K562 (cell line): ENCODE results near the gene HMCES. TPM values are rescaled to one million over a fixed set of nuclear protein-coding genes. Genes with fewer than 3 reads are reported as not detected.

ENCODE experiments used
- ATAC-seq: fragments of 200-7000 bp; cut with Tn5 transposase; 3 replicates; pipeline ENCODE4 v1.9.1; 2020; ENCODE audit warnings: moderate library complexity
- BruUV-seq: library from RNA; stranded (reverse); fragments of 400-500 nt; replicated peaks from 2 replicates; lab custom pipeline; 2021; lab: Mats Ljungman, UMichigan
- CTCF ChIA-PET: fragments of 300-600 bp; formaldehyde crosslinking; extraction: SDS; loops from one replicate; lab custom pipeline; 2021; ENCODE audit warnings: low intra/inter-chr PET ratio; lab: Yijun Ruan, JAX
- POLR2A ChIA-PET: fragments of 300-600, 350-650 bp; sonication (Branson Sonifier 250); formaldehyde crosslinking; extraction: SDS; loops from one replicate; lab custom pipeline; 2021; ENCODE audit warnings: antibody characterized with exemption, inconsistent platforms; lab: Yijun Ruan, JAX
- DNase-seq, 4 experiments: peaks; one replicate each; pipeline versions ENCODE4 v3.0.0 to v3.0.0-alpha.2; 2011 to 2018; ENCODE audit warnings: low spot score in 3 of 4, mixed read lengths in 3 of 4; ENCODE audit errors: extremely low read depth in 1 of 4
- FAIRE-seq: peaks from 2 replicates; lab custom pipeline; 2011; peaks lifted over from hg19 to GRCh38; lab: Jason Lieb, UNC
- H2AFZ ChIP-seq: 2 replicates; pipeline ENCODE4 v1.6.0; 2011; ENCODE audit warnings: low read depth, low read length, control low read depth, inconsistent platforms
- H3K27ac ChIP-seq: fragments of 200-600 bp; 3 replicates; pipeline ENCODE4 v1.8.0; 2011; ENCODE audit warnings: low read depth, mild to moderate bottlenecking, control low read depth, inconsistent platforms, low read length, moderate library complexity, mixed read lengths; ENCODE audit errors: extremely low read depth
- H3K27me3 ChIP-seq, 2 experiments: fragments of 300-600 bp in 1 of 2; 2 replicates in 1 of 2; 3 replicates in 1 of 2; pipeline versions ENCODE4 v1.6.0 to v1.8.0; 2011; ENCODE audit warnings: inconsistent platforms in 2 of 2, low read length in 2 of 2, mild to moderate bottlenecking in 1 of 2, mixed read lengths in 1 of 2, moderate library complexity in 1 of 2; ENCODE audit not compliant: control insufficient read depth in 2 of 2, insufficient read depth in 2 of 2
- H3K36me3 ChIP-seq: fragments of 300-600 bp; 3 replicates; pipeline ENCODE4 v1.8.0; 2011; ENCODE audit warnings: mild to moderate bottlenecking, low read length, inconsistent platforms; ENCODE audit not compliant: control insufficient read depth, insufficient read depth
- H3K4me1 ChIP-seq, 2 experiments: fragments of 200-600 bp in 1 of 2; replicated peaks in 1 of 2; 2 replicates in 1 of 2; 3 replicates in 1 of 2; pipeline versions ENCODE4 v1.5.1 to v1.8.0; 2011; ENCODE audit warnings: inconsistent platforms in 2 of 2, low read length in 2 of 2, mild to moderate bottlenecking in 1 of 2, mixed read lengths in 1 of 2, moderate library complexity in 1 of 2; ENCODE audit not compliant: control insufficient read depth in 2 of 2, insufficient read depth in 2 of 2
- H3K4me2 ChIP-seq: 2 replicates; pipeline ENCODE4 v1.6.1; 2011; ENCODE audit warnings: low read length, control low read depth, inconsistent platforms, mixed read lengths; ENCODE audit not compliant: insufficient read depth
- H3K4me3 ChIP-seq: fragments of 200-600 bp; sonication (generic), shearing (Covaris generic); 2 replicates; pipeline ENCODE4 v1.5.1; 2016; ENCODE audit warnings: control low read depth, inconsistent platforms
- H3K79me2 ChIP-seq: fragments of 200-600 bp; 3 replicates; pipeline ENCODE4 v1.8.0; 2011; ENCODE audit warnings: low read length, inconsistent platforms; ENCODE audit not compliant: control insufficient read depth, insufficient read depth
- H3K9ac ChIP-seq, 2 experiments: 2 replicates each; pipeline versions ENCODE4 v1.6.0 to v1.6.1; 2011; ENCODE audit warnings: low read depth in 2 of 2, low read length in 2 of 2, control low read depth in 1 of 2, inconsistent platforms in 1 of 2, mild to moderate bottlenecking in 1 of 2, mixed read lengths in 1 of 2; ENCODE audit not compliant: insufficient read depth in 1 of 2
- H3K9me1 ChIP-seq: one replicate; pipeline ENCODE4 v1.6.0; 2011; ENCODE audit warnings: inconsistent platforms, mild to moderate bottlenecking, low read length, moderate library complexity; ENCODE audit not compliant: control insufficient read depth, insufficient read depth
- H3K9me3 ChIP-seq: replicated peaks from 2 replicates; pipeline ENCODE4 v1.5.1; 2011; ENCODE audit warnings: low read depth, low read length, inconsistent platforms; ENCODE audit not compliant: control insufficient read depth, insufficient read depth
- H4K20me1 ChIP-seq: replicated peaks from 2 replicates; pipeline ENCODE4 v1.6.1; 2011; ENCODE audit warnings: low read length, inconsistent platforms, mixed read lengths; ENCODE audit not compliant: control insufficient read depth, insufficient read depth
- ADNP ChIP-seq: fragments of 200-800 bp; sonication (Bioruptor generic); IDR thresholded peaks from 2 replicates; pipeline ENCODE4 v1.6.1; 2016; ENCODE audit warnings: missing genetic modification characterization, missing compliant biosample characterization
- ARNT ChIP-seq, 2 experiments: fragments of 450-650 bp; IDR thresholded peaks; 2 replicates each; pipeline ENCODE4 v1.6.1; 2016; ENCODE audit warnings: mild to moderate bottlenecking in 1 of 2
- CREM ChIP-seq: IDR thresholded peaks from 2 replicates; pipeline ENCODE4 v1.6.1; 2014; ENCODE audit warnings: antibody characterized with exemption, low read depth
- DDX20 ChIP-seq: fragments of 450-650 bp; IDR thresholded peaks from 2 replicates; pipeline ENCODE4 v1.6.1; 2016; ENCODE audit warnings: missing genetic modification characterization, low read depth, mild to moderate bottlenecking, missing compliant biosample characterization, moderate library complexity
- GABPB2 ChIP-seq: fragments of 250-450 bp; sonication (Bioruptor Pico); conservative IDR thresholded peaks from 2 replicates; pipeline ENCODE4 v1.5.1; 2021; ENCODE audit warnings: mild to moderate bottlenecking
- U2AF1 ChIP-seq: fragments of 200-400 bp; formaldehyde crosslinking; optimal IDR thresholded peaks from 2 replicates; pipeline ENCODE3; 2017; ENCODE audit warnings: mild to moderate bottlenecking, low read depth, low read length, moderate library complexity
- U2AF2 ChIP-seq: fragments of 200-400 bp; formaldehyde crosslinking; optimal IDR thresholded peaks from 2 replicates; pipeline ENCODE3; 2017; ENCODE audit warnings: low read depth, mild to moderate bottlenecking, low read length
- ZNF584 ChIP-seq: fragments of 200-800 bp; sonication (Bioruptor generic); IDR thresholded peaks from 2 replicates; pipeline ENCODE4 v1.6.1; 2016; ENCODE audit warnings: low read depth, mild to moderate bottlenecking, missing genetic modification characterization, missing compliant biosample characterization
- WGBS: fragments of 100-300 bp; shearing (Covaris generic); methylation state at CpG from one replicate; pipeline ENCODE4 v1.1.6; 2016; ENCODE audit warnings: low coverage, mixed read lengths; ENCODE audit not compliant: insufficient coverage; ENCODE audit errors: missing lambda C conversion rate; 5-methylcytosine and 5-hydroxymethylcytosine counted together
- in situ Hi-C: fragments of 300-500 bp; cut with MboI; formaldehyde crosslinking; loops from 4 replicates; pipeline ENCODE4 v1.15.0; 2018; ENCODE audit warnings: inconsistent platforms, mixed read lengths
- intact Hi-C: fragments of 100-400 bp; cut with micrococcal nuclease; formaldehyde crosslinking; loops from 2 replicates; pipeline ENCODE4 v1.14.2; 2022
- polyA plus RNA-seq, 8 experiments: library from polyadenylated mRNA; depleted of rRNA in 4 of 8; stranded (reverse) in 5 of 8; unstranded in 3 of 8; fragments of >200 nt; fragmentation: Nextera tagmentation in 2 of 8; fragmentation: Illumina TruSeq in 1 of 8; extraction: Ambion mirVana in 2 of 8; extraction: Trizol in 1 of 8; gene quantifications; 2 replicates each; pipeline versions ENCODE4 v1.2.1 to v1.2.3, GENCODE V29; 2011 to 2014; ENCODE audit warnings: inconsistent platforms in 1 of 8, missing spikeins in 1 of 8
- total RNA-seq, 7 experiments: library from RNA; depleted of rRNA in 6 of 7; stranded (reverse); fragments of >200 nt in 6 of 7; fragmentation: Illumina TruSeq in 2 of 7; extraction: Trizol in 2 of 7; gene quantifications; 2 replicates each; pipeline versions ENCODE4 v1.2.1 to v1.2.3, GENCODE V29; 2011 to 2021; ENCODE audit warnings: low replicate concordance in 1 of 7
- TF ChIP-seq, protein P1 (sequence below): IDR thresholded peaks from 2 replicates; pipeline ENCODE4 v1.6.1; 2011; ENCODE audit not compliant: insufficient read length; ENCODE audit errors: extremely low read depth

The HMCES gene
- total and polyA plus RNA-seq, 9 of the 15 experiments (the other 6 are each of a cell fraction or from before 2014, with no cell fraction given), result 18.8 to 45.3 (median 24.8) TPM

DNA sequence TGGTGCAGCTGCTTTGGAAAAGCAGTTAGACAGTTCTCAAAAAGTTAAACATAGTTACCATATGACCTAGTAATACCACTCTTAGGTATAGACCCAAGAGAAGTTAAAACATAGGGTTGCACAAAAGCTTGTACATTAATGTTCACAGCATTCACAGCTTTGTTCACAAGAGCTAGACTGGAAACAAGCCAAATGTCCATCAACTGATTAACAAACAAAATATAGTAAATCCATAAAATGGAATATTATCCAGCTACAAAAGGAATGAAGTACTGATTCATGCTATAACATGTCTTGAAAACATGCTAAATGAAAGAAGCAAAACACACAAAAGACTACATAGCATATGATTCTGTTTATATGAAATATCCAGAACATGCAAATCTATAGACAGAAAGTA lies 32.0 kb upstream of the HMCES start:
- Histone ChIP-seq H3K36me3 (peaks cover 5% of the 10 kb centered on the region; the same call in 1 of the 3 replicates), H3K4me2 (no peak overlapping the region), H4K20me1 (no peaks in the 10 kb centered on the region), H3K9me3 (no peaks in the 10 kb centered on the region), H3K9me1 (no peaks in the 10 kb centered on the region), H3K27me3 (no peaks in the 10 kb centered on the region), H3K79me2 (peaks cover 27% of the 10 kb centered on the region), H3K9ac (no peak overlapping the region), H3K4me3 (no peak overlapping the region), H3K27ac (no peak overlapping the region), H3K4me1 (peaks cover 10 to 17% of the 10 kb centered on the region in 2 experiments; a peak in 3 of 5 replicates), H2AFZ (no peak overlapping the region)
- DNase-seq (no peak), FAIRE-seq (no peak), ATAC-seq (no peak)
- ChIA-PET CTCF (interaction anchor here (0.6 kb wide), 2 partner anchors 275 to 495 kb away, joined by 4 to 5 read pairs; no protein-coding TSS in a partner anchor), POLR2A (interaction anchor here (0.5 to 3.6 kb wide), 6 partner anchors 18 to 187 kb away, joined by 3 to 21 read pairs (median 3); no protein-coding TSS in a partner anchor)
- no TSS peak for BruUV-seq
- intact Hi-C loops (loop anchor here (5.0 kb wide), 1 partner anchor 194 kb away; no protein-coding TSS in a partner anchor), in situ Hi-C loops (loop anchor here (10.0 kb wide), 1 partner anchor 262 kb away; no protein-coding TSS in a partner anchor)
- no peak for TF ChIP-seq U2AF1
- TF ChIP-seq GABPB2 (CRISPR knock-in tag), result no peak

DNA sequence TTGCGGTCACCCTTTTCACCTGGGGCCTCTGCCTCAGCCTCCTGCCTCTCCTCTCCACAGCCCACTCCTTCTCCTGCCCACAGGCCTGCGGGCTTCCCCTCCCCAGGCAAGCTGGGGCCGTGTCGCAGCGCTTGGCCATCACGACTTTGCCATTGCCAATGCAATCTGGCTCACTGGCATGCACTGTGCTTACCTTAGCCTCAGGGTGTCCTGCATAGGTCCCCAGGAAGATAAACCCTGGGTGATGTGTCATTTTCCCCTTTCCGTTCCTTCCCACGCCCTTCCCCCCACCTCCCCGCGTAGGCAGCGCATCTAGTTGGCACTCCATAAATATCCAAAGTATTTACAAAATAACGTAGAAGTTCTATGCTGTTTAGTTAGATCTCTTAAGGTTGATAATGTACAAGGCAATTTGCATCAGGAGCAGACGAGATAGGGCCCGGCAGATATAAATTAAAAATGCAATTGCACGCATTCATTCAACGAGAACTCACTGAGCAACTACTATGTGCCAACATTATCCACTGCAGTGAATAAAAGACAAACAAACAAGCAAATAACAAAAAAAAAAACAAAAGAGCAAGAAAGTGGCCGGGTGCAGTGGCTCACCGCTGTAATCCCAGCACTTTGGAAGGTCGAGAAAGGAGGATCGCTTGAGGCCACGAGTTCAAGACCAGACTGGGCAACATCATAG lies 30.2 kb upstream of the HMCES start:
- H3K9ac ChIP-seq, result peak overlapping the region; percentile 97 to 100
- no peak for ATAC-seq
- TF ChIP-seq, protein P1, sequence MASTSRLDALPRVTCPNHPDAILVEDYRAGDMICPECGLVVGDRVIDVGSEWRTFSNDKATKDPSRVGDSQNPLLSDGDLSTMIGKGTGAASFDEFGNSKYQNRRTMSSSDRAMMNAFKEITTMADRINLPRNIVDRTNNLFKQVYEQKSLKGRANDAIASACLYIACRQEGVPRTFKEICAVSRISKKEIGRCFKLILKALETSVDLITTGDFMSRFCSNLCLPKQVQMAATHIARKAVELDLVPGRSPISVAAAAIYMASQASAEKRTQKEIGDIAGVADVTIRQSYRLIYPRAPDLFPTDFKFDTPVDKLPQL, result no peak
- TF ChIP-seq DDX20 (no peak), CREM (peak; percentile 27; the same call in 1 of the 2 replicates), ZNF584 (CRISPR knock-in tag) (no peak), ARNT (IDR thresholded peaks at IDR 0.05) (0 out of 4 replicates have a peak, but pooled peaks of 1 of the 2 experiments have one; percentile 9), ADNP (tag) (0 out of 2 replicates have a peak, but pooled peaks have one; percentile 69), U2AF2 (no peak)

More for the DNA sequence above, 30.2 kb upstream of the HMCES start:
- Histone ChIP-seq H3K36me3 (peaks cover 22% of the 10 kb centered on the region; the same call in 2 of the 3 replicates), H3K27ac (peak overlapping the region; percentile 96), H3K9me1 (no peaks in the 10 kb centered on the region), H3K27me3 (no peaks in the 10 kb centered on the region), H3K4me3 (peak overlapping the region; percentile 92), H3K4me2 (peak overlapping the region; percentile 100), H2AFZ (peak overlapping the region; percentile 98; the same call in 1 of the 2 replicates), H3K9me3 (no peaks in the 10 kb centered on the region), H4K20me1 (no peaks in the 10 kb centered on the region), H3K79me2 (peaks cover 27% of the 10 kb centered on the region), H3K4me1 (peaks cover 10 to 17% of the 10 kb centered on the region in 2 experiments; a peak in 3 of 5 replicates)
- intact Hi-C loops, result loop anchor here (5.0 kb wide), 1 partner anchor 196 kb away; no protein-coding TSS in a partner anchor
- ChIA-PET CTCF (no interaction called here), POLR2A (interaction anchor here (0.5 to 3.6 kb wide), 8 partner anchors 9 to 121 kb away, joined by 3 to 21 read pairs (median 4); a partner anchor contains a TSS)
- FAIRE-seq, result peak; percentile 78
- 21% methylated on average over 14 of the region's 21 CpGs for WGBS
- in situ Hi-C loops, result loop anchor here (10.0 kb wide), 1 partner anchor 264 kb away; no protein-coding TSS in a partner anchor
- DNase-seq, result no peak
- BruUV-seq, result no TSS peak
